Measurements from ENCODE around the gene ATAD1.

DNA sequence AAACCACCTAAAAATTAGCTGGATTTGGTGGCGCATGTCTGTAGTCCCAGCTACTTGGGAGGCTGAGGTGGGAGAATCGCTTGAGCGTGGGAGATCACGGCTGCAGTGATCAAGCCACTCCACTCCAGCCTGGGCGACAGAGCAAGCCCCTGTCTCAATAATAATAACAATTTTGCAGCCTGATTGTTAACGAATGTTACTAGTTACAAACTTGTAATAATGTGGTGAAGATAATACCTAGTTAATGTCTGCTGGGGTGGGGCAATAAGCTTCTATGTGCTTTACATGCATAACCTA is 1.2 kb upstream of the ATAD1 start:
- TF ChIP-seq EZH2 (IDR thresholded peaks at IDR 0.05; ENCODE audit: borderline replicate concordance, low read length): no peak
- no peak for TF ChIP-seq CTCF (IDR thresholded peaks at IDR 0.05; ENCODE audit: low read length)

Data from OCI-LY1 (cell line).